NCI-H1417 treated with DMSO at 0.1 percent for 48 hours (cell line): ENCODE data around the gene CTRB2.
"Not testable (repeated sequence)": the region's sequence is repeated elsewhere in the genome, so short reads cannot be mapped to it uniquely, and the experiment has no call there.

Source experiments
- DNase-seq: peaks from one replicate; lab custom pipeline; 2025; lab: John Stamatoyannopoulos, UW

The CTRB2 gene

GRCh38 chr16:75227361-75228142 is 20.6 kb upstream of the CTRB2 start:
- DNase-seq = no peak

- no peak for DNase-seq
These were observed 19.8 kb upstream of the CTRB2 start for GRCh38 chr16:75226550-75227360.

GRCh38 chr16:75225678-75226515 is 18.9 kb upstream of the CTRB2 start:
- no peak for DNase-seq

GRCh38 chr16:75225092-75225491 is 18.1 kb upstream of the CTRB2 start:
- no peak for DNase-seq

GRCh38 chr16:75224306-75225082 is 17.5 kb upstream of the CTRB2 start:
- no peak for DNase-seq

- DNase-seq = not testable (repeated sequence)
These were observed 16.2 kb upstream of the CTRB2 start for GRCh38 chr16:75223129-75223528.

GRCh38 chr16:75222271-75222783 is 15.4 kb upstream of the CTRB2 start:
- DNase-seq = no peak

- DNase-seq = no peak
These were observed 12.9 kb upstream of the CTRB2 start for GRCh38 chr16:75219838-75220237.

GRCh38 chr16:75219088-75219487 is 12.1 kb upstream of the CTRB2 start:
- no peak for DNase-seq

GRCh38 chr16:75218256-75219076 is 11.5 kb upstream of the CTRB2 start, which contains the start of gene CTRB1:
Gene CTRB1 (plus strand): TSS chr16:75218988. CDS start chr16:75219008, 20 bp downstream.
- no peak for DNase-seq

- DNase-seq = no peak
These were observed 10.5 kb upstream of the CTRB2 start for GRCh38 chr16:75217389-75217851.

- DNase-seq = no peak
These were observed 9.6 kb upstream of the CTRB2 start for GRCh38 chr16:75216576-75216975.

- no peak for DNase-seq
These were observed 9.2 kb upstream of the CTRB2 start for GRCh38 chr16:75216127-75216526.

GRCh38 chr16:75211286-75211685 is 4.3 kb upstream of the CTRB2 start:
- not testable (repeated sequence) for DNase-seq

GRCh38 chr16:75209944-75210343 is 3.0 kb upstream of the CTRB2 start:
- DNase-seq = no peak

GRCh38 chr16:75209514-75209913 is 2.6 kb upstream of the CTRB2 start:
- not testable (repeated sequence) for DNase-seq

- no peak for DNase-seq
These were observed 2.0 kb upstream of the CTRB2 start for GRCh38 chr16:75208861-75209505.

- no peak for DNase-seq
These were observed 1.4 kb upstream of the CTRB2 start for GRCh38 chr16:75208242-75208825.

GRCh38 chr16:75207831-75208230 is 870 bp upstream of the CTRB2 start:
- DNase-seq = no peak
